Measurements from ENCODE around the gene CFAP61.
"Not testable (repeated sequence)": the region's sequence is repeated elsewhere in the genome, so short reads cannot be mapped to it uniquely, and the experiment has no call there.

The CFAP61 gene

GRCh38 chr20:20229595-20229994 lies 177.3 kb downstream of the CFAP61 start:
- DNase-seq: no peak

- DNase-seq: no peak
Observed at GRCh38 chr20:20230741-20231140, 178.4 kb downstream of the CFAP61 start.

GRCh38 chr20:20231528-20232298 lies 179.4 kb downstream of the CFAP61 start:
- DNase-seq: peak in 1 of 51 donors; percentile 17

GRCh38 chr20:20233041-20233514 lies 180.7 kb downstream of the CFAP61 start:
- no peak for DNase-seq

- no peak for DNase-seq
Observed at GRCh38 chr20:20235681-20236080, 183.3 kb downstream of the CFAP61 start.

- DNase-seq: peak in 12 of 51 donors; percentile 1 to 29 (median 12)
Observed at GRCh38 chr20:20237093-20237959, 185.0 kb downstream of the CFAP61 start.

GRCh38 chr20:20241976-20242375 lies 189.6 kb downstream of the CFAP61 start:
- DNase-seq: no peak

GRCh38 chr20:20244384-20244783 lies 192.1 kb downstream of the CFAP61 start:
- not testable (repeated sequence) for DNase-seq

GRCh38 chr20:20246996-20247633 lies 194.8 kb downstream of the CFAP61 start:
- no peak for DNase-seq

GRCh38 chr20:20248620-20249200 lies 196.4 kb downstream of the CFAP61 start:
- no peak for DNase-seq

GRCh38 chr20:20251317-20251716 lies 199.0 kb downstream of the CFAP61 start:
- DNase-seq: no peak

- DNase-seq: no peak
Observed at GRCh38 chr20:20251836-20252235, 199.5 kb downstream of the CFAP61 start.

- no peak for DNase-seq
Observed at GRCh38 chr20:20253039-20253743, 200.9 kb downstream of the CFAP61 start.

- DNase-seq: no peak
Observed at GRCh38 chr20:20253744-20254330, 201.5 kb downstream of the CFAP61 start.

- no peak for DNase-seq
Observed at GRCh38 chr20:20255099-20255498, 202.8 kb downstream of the CFAP61 start.

GRCh38 chr20:20259533-20259932 lies 207.2 kb downstream of the CFAP61 start:
- DNase-seq: no peak

- DNase-seq: no peak
Observed at GRCh38 chr20:20261159-20261558, 208.8 kb downstream of the CFAP61 start.

GRCh38 chr20:20265210-20265609 lies 212.9 kb downstream of the CFAP61 start:
- no peak for DNase-seq

GRCh38 chr20:20266552-20266951 lies 214.2 kb downstream of the CFAP61 start:
- DNase-seq: no peak

GRCh38 chr20:20267685-20268370 lies 215.5 kb downstream of the CFAP61 start:
- no peak for DNase-seq
